Measurements from ENCODE around the gene MPG.

- no peak for TF ChIP-seq CTCF (IDR thresholded peaks at IDR 0.05)
- TF ChIP-seq POLR2AphosphoS5 (IDR thresholded peaks at IDR 0.05; ENCODE audit: low read depth, low read length): no peak
- no peak for TF ChIP-seq REST (IDR thresholded peaks at IDR 0.05; ENCODE audit: insufficient read depth in 1 of 2, low read depth in 2 of 2, low read length in 1 of 2)
- no peak for TF ChIP-seq TCF7L2 (IDR thresholded peaks at IDR 0.05; ENCODE audit: low read depth, low read length)
Measured at GRCh38 chr16:41439-42068, 36.5 kb upstream of the MPG start.
